ENCODE measurements around the gene PITX3.
A peak's percentile ranks its signal among the peaks of the same experiment; 100 is the strongest.

The PITX3 gene

DNA sequence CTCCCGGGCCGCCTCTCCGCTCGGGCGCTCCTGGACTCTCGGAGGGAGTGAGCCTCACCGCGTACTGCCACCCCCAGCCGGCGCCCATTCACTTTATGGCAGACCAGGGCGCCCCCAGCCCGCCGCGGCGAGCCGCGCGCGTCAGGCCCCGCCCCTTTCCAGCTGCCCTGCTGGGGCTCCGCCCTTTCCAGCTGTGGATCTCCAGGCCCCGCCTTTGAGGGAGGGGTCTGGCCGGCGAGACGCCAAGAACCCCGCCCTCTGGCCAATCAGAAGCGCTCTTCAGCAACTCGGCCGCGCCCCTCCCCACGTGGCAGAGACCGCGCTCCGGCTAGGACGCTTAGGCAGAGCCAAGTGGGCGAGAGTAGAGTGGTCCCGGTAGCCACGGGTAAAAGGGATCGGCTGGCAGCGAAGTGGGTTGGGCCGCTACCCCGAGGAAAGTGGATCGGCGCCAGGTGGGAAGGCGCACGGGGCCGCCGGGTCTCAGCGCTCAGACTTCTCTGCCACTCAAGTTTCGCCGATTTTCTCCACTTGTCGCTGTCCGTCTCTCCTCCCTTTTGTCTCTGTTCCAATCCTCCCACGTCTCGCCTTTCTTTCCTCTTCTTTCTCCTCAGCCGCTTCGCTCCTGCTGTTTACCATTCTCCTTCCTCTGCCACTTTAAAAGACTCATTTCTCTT, at the start of gene PITX3:
Gene PITX3, minus strand, starts transcription at position 69 of the 674 bp plus-strand sequence. CDS start 9,432 bp downstream, outside the sequence.
- peak; percentile 90 for DNase-seq (ENCODE audit: low read depth)

DNA sequence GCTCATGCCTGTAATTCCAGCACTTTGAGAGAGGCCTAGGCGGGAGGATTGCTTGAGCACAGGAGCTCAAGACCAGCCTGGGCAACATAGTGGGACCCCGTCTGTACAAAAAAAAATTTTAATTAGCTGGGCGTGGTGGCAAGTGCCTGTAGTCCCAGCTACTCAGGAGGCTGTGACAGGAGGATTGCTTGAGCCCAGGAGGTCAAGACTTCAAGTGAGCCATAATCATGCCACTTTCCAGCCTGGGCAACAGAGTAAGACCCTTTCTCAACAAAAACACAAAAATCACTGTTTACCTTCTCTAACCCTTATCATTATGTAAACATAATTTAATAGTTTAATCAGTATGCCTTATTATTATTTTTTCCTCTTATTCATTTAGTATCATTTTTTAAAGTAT, 48.5 kb upstream of the PITX3 start:
- no peak for DNase-seq (ENCODE audit: low read depth)

DNA sequence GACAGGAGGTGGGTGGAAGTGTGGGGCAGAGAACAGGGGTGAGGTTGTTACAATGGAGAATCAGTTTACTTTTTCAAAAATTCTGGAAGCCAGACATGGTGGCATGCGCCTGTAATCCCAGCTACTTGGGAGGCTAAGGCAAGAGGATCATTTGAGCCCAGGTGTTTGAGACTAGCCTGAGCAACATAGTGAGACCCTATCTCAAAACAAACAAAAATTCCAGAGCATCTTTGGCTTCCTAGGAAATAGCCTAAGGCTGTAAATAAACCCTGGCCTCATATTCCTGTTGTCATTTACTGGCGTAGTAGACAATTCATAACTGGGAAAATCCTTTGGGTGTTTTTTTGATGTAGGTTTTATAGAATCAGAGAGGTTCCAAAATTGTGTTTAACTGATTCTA, 48.0 kb upstream of the PITX3 start:
- no peak for DNase-seq (ENCODE audit: low read depth)

DNA sequence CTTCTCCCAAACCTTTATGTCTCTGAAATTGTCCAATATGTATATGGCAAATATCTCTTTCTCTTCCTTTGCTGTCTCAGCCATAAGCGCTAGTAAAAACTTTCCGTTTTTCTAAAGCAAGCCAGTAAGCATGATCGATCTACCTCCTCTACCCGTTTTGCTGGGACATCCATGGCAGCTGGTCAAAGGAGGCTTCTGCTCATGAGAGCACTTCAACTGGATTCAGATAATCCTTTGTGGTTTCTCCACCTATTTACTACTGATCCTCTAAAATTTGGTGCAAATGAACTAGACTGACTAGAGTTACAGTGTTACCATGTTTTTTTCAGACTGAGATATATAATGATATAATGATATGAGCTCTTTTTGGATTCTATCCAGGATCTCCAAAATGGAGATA, 46.7 kb upstream of the PITX3 start:
- DNase-seq (ENCODE audit: low read depth): no peak

DNA sequence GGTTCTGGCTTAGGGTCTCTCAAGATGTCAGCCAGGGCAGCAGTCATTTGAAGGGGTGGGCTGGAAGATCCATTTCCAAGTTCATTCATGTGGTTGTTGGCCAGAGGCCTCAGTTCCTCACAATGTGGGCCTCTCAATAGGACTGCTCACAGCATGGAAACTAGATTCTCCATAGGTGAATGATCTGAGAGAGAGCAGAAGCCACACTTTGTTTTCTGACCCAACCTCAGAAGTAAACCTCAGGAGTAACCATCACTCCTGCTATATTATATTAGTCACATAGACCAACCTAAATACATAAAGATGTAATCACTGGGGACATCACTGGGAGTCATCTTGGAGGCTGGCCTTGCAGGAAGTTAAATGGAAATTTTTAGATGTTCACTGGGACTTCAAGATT, 46.2 kb upstream of the PITX3 start:
- no peak for DNase-seq (ENCODE audit: low read depth)

DNA sequence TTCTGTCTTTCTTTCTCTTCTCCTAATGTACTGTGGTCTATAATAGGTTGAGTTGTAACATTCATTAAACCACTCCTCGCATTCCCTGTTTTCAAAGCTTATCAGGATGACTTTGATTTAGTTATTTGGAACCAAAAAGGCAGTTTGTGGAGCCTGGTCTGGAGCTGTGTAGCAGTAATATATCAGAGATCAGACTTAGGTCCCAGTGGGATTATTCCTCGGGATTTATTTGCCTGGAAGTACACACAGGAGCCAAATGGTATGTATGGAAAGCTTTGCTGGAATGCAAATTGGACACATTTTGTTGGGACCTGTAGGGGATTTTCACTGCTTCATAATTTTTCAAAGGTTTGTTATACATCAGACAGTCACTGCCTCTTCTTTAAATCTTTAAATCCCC, 44.9 kb upstream of the PITX3 start:
- no peak for DNase-seq (ENCODE audit: low read depth)

DNA sequence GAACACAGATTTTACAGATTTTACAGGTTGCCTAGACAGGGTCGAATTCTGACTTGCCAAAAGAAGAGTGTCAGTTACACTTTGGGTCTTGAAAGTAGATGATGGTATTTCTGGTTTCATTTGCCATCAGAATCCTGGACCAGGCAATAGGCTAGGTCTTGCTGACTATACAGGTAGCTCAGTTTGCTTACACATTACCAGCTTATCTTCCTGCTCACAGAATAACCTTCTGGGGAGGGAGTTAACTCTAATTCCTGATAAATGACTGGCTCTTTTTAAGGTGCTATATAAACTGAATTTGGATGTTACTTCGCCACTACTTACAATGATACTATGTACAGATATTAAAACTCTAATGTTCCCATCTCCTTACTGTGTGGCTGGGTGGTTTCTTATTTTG, 43.8 kb upstream of the PITX3 start:
- no peak for DNase-seq (ENCODE audit: low read depth)

DNA sequence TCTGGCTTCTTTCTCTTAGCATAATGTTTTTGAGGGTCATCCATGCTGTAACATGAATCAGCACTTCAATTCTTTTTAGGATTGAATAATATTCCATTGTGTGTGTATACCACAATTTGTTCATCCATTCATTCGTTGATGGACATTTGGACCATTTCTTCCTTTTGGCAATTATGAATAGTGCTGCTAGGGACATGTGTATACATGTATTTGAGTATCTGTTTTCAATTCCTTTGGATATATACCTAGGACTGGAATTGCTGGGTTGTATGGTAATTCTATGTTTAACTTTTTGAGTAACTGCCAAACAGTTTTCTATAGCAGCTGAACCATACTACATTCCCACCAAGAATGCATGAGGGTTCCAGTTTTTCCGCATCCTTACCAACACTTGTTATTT, 43.2 kb upstream of the PITX3 start:
- DNase-seq (ENCODE audit: low read depth): no peak

DNA sequence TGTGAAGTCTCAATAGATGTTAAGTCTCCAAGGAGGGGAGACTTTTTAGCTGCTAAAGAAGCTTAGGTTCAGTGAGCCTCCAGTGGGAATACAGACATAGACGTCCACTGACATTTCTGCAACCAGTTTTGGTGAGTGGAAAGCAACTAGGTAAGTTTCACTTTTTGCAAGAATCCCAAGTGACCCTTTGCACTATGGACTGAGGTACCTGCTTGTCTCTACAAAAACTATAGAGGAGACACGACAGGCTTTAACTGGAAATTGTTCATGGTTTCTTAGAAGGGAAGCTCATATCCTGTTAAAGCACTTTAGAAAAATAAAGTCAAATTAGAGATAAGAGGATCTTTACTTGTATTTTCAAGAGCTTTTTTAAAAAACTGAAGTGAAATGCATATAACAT, 42.6 kb upstream of the PITX3 start:
- DNase-seq (ENCODE audit: low read depth): no peak

DNA sequence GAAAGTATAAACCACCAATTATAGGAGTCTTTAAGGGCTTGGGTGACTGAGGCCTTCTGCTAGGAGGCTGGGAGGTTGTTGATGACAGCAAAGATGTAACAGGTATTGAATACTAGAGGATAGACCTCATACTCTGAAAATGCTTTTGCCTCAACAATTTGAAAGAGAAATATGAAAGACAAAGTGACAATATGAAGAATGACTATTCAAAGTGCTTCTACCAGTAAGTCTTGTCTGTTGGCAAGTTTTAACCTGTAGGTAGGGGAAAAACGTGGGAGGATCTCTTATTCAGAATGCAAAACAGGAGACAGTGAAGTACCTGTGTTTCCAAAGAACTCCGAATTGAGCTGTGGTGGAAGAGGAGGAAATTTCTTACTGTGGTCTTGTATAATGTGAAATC, 42.2 kb upstream of the PITX3 start:
- no peak for DNase-seq (ENCODE audit: low read depth)

DNA sequence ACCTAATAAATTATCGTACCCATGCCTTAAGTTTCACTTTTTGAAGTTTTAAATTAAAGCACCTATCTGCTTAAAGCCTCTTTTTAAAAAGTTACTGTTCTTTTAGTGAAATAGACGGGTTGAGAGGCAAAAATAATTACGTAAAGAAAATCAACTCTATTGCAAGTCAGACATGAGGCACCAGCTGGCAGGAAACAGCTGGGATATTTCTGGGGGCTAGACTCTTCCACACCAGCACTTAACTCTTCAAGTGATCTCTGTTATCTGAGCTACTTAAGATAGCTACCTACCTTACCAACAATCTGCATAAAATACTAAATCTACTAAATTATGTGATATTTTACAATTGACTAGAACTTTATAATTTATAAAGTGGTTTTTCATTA, 39.8 kb upstream of the PITX3 start:
- DNase-seq (ENCODE audit: low read depth): no peak

DNA sequence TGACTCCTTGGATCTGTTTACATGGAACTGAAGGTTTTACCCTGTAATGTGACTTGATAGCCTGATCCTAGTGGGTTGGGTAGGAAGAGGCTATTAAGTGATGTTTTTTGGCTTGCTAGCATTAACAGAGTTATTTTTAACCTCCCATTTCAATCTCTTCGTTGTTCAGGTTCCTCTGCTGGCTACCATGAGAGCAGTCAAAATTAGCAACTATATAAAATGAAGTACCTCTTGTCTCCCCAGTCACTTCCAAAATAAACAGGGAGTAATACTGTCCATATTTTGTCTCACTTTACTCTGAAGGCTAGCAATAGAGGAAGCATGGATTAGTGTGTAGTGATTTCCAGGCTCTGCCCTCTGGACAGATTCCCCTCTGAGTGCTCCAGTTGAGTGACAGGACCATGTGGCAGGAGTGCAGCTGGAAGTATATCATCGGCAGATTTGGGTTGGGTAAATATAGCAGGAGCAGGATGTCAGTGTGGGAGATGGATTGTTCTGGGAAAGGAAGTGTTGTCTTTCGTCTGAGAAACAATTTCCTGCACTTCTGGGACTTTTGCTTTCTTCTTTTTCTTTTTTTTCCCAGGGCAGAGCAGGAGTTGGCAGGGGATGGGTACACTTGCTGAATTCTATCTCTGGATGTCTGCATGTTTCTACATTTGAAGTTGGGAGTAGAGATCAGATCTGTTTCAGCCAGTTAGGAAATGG, 39.2 kb upstream of the PITX3 start:
- DNase-seq (ENCODE audit: low read depth): no peak

DNA sequence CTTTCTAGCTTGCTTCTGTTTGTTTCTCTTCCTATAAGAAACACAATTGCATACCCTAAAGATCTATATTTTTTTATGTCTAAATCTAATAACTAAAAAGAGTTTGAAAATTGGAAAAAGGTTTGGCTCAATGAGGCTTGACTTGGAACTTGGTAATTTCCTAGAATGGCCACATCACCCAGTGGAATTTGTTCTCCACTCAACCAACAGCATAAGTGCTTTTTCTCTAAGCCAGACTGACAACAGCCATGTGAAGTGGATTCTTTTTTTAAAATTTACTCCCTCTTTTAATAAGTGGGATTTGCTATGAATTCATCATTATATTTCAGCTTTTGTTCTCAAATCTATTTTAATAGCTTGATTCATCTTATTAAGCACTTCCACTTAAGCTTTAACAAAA, 37.8 kb upstream of the PITX3 start:
- DNase-seq (ENCODE audit: low read depth): no peak

DNA sequence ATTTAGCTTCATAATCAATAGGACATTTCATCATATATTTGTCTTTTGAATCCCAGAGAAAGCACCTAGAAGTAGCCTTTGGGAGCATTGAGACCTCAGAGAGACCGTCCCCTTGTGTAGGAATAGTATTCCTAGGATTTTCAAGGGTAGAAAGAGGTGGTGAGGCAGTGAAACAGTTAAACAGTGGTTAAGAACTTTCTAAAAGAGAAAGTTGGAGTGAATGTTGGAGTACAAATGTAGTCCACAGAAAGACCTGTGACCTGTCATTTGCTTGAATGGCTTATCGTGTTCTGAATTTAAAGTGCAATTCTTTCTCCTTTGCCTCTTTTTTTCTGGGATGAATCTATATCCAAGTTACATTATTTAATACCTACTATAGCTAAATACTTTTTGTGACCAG, 34.0 kb upstream of the PITX3 start:
- no peak for DNase-seq (ENCODE audit: low read depth)

DNA sequence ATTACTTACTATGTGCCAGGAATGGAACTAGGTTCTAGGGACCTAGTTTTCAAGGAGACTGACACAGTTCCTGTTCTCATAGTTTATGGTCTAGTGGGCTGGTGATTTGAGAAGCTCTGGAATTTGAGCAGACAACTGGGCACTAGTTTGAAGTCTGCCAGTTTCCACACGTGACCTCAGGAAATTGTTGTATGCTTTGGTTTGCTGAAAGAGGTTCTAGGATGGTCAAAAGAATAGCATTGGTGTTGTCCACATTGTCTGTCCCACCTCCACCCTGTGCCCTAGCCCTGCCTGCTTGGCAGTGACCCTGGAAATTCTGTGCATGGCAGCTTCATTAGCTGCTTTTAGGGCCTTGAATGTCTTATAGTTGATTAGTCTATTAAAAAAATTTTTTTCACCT, 32.8 kb upstream of the PITX3 start:
- no peak for DNase-seq (ENCODE audit: low read depth)

DNA sequence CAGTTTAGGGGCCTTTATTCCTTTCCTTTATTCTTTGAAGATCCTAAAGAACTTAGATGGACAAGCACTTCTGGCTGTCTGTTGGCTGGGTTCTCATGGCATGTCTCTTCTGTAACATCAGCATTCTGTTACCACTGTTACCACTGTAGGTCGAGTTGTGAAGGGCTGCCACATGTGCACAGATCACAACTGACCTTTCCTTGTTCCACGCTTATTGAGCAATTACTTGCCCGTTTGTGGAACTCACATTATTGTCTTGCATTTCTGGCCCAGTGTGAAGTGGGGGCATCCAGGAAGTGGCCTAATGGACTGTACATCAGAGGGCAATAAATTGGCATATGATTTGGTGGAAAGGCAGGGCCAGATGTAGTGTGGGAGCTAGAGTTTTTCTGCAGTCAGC, 27.7 kb upstream of the PITX3 start:
- no peak for DNase-seq (ENCODE audit: low read depth)

DNA sequence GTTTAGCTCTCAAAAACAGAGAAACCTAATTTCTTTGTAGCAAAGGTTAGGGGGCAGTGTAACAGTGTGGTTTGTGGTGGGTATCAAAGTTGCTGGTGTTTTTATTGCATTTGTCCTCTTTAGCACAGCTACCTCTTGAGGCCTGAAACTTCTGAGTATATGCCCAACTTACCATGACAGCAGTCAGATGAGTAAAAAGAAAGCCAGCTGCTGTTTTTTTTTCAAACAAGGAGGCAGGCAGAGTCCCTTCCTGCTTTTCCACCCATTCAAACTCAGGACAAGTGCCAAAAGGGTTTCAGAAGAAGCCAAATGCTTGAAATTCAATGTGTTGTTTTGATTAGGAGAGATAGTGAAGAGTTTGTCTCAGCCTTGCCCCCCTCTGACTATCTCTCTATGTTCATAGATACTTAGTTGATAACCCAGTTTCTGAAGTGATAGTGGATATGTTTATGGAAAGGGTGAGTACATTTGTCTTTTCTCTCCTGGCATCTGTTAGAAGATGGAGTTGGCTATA, 27.1 kb upstream of the PITX3 start:
- no peak for DNase-seq (ENCODE audit: low read depth)

DNA sequence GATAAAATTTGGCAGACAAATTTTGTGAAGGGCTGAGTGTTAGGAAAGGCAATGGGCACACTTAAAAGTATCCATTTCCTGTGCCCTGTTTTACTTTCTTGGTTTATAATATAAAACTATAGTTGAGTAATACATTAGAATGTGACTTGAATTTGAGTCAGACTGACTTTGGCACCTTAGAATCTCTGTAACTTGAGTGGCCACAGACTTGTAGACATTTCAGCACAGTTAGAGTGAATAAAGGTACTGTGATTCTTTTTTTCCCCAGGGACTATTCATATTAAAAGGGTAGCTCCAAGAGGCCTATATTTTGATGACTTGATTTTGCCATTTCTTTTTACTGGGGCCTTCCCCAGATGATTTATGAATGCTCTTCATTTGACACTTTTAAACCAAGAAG, 26.4 kb upstream of the PITX3 start:
- no peak for DNase-seq (ENCODE audit: low read depth)

DNA sequence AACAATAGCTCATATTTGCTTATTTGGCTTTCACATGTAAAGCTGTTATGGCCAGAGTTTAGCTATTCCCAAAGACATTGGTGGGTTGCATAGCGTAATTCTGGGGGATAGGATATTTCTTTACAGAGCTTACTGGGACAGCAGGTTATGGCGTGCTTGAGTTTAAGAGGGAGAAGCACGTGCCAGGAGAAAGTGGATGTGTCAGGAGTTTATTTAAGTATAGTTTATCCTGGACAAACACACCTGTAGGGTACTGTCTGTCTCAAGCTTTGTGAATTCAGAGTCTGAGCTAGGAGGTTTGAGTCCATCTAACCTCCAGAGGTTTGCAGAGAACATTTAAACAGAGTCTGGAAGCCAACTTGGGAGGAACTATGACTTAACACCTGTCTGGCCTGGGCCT, 25.4 kb upstream of the PITX3 start:
- no peak for DNase-seq (ENCODE audit: low read depth)

DNA sequence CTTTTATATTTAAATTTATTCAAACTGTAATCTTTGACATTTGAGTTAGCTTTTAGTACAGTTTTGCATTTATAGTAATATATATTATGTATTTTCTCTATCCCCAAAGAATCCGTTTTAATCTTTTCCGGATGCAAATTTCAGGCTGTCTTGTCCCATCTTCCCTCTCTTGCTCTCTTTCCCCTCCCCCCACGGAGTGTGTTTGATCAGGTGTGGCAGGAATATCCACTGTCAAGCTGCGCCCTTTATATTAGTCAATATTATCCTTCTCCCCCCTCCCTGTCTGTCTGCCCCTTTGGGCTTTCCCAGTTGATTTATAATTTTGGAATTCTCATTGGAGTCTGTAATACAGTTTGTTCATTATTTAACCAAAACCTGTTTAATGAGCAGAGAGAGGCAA, 23.1 kb upstream of the PITX3 start:
- DNase-seq (ENCODE audit: low read depth): no peak

DNA sequence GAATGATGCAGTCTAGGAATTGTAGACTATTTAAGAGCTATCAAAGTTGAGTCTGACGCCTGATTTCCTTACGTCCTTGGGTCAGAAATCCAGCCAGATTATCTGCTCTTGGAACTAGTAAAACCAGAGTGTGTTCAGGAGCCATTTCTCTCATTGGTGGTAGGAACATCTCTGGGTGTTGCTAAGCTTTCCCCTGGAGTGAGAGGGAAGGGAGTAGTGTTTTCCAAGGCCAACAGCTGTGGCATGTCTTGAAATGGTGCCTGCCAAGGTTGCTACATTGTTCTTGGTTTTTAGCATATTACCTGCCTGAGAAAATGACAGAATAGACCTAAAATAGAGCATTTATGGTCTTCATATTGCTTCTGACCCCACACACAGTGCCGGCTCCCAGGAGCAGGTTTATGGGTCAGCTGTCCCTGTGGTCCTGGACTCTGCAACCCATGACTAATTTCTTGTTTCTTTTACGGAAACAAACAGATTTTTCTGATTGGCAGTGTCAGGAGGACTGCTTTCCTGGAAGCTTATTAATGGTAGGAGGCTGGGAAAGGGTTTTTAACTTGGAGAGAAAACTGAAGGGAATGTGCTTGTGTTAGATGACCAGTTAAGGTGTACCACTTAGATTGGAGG, 21.5 kb upstream of the PITX3 start:
- DNase-seq (ENCODE audit: low read depth): no peak

DNA sequence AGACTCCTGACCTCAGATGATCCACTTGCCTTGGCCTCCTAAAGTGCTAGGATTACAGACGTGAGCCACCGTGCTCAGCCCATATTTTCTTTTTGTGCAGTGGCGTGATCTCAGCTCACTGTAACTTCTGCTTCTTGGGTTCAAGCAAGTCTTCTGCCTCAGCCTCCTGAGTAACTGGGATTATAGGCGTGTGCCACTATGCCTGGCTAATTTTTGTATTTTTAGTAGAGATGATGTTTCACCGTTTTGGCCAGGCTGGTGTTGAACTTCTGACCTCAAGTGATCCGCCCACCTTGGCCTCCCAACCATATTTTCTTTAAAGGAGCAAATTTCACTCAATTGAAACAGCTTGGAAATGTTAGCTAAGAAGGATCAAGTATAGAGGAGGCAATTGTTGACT, 20.5 kb upstream of the PITX3 start:
- no peak for DNase-seq (ENCODE audit: low read depth)

DNA sequence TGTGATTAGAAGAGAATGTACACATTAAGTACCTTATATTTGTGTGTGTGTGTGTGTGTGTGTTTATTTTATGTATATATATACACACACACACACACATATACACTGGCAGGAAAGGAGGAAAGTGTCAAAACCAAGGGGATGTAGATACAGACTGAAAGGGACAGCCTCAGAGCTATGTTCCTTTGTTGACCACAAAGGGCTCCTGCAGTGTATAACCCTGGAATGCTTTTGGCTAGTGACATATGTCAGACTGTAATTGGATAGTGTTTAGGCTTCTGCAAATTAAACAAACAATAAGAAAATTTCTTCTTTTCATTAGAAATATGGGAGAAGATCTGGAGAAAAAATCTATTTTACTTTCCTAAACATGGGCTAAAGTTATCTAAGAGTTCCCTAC, 19.9 kb upstream of the PITX3 start:
- no peak for DNase-seq (ENCODE audit: low read depth)

DNA sequence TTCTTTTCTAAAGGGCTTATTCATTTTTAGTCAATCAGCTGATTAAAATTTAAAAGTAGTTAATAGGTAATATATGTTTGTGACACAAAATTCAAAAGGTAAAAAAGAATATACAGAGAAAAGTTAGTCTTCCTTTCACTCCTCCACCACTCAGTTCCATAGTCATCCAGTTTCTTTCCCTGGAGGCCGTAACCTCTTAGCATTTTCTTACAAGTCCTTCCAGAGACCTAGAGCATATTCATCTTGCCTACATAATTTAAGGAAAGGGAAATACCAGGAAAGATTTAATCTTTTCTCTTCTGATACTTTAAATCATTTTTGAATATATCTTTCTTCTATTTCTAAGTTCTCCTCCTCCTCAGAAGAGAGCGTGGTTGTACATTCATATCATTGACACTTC, 14.1 kb upstream of the PITX3 start:
- DNase-seq (ENCODE audit: low read depth): no peak

Data from CMK (cell line).